Measurements from ENCODE around the gene MLEC. TPM values are rescaled to one million over a fixed set of nuclear protein-coding genes. Genes with fewer than 3 reads are reported as not detected.

The MLEC gene
- total and polyA plus RNA-seq, 9 of the 15 experiments (the other 6 are each of a cell fraction or from before 2014, with no cell fraction given): 18.5 to 108 (median 57.8) TPM

DNA sequence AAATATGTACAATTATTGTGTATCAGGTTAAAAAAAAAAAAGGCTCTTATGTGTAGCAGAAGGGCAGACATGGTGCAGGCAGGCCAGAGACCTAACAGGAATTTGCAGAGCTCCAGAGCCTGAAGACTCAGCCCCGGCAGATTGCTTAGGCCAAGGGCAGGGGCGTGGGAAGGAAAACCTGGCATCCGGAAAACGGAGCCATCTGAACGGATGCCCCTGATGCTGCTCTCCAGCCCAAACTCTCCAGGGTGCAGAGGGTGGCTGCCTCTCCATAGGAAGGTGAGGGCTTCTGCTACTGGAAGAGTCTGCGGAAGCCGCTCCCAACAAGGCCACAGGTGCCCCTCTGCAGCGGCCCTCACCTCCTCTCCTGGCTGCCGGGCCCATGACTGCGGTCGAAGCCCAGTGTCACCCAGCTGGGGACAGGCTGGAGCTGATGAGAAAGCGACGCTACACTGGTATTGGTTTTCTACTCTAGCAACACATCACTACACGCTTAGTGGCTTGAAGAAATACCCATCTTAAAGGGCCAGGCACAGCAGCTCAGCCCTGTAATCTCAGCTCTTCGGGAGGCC, 58.1 kb downstream of the MLEC start:
- no peaks in the 10 kb centered on the region for H3K27me3 ChIP-seq (ENCODE audit: control insufficient read depth in 2 of 2, insufficient read depth in 2 of 2, low read length in 2 of 2)
- no peak overlapping the region for H2AFZ ChIP-seq (ENCODE audit: low read depth, low read length)
- 68% methylated on average over 14 of the region's 15 CpGs for WGBS (ENCODE audit: insufficient coverage, low coverage, missing lambda C conversion rate)
- intact Hi-C loops (cut with micrococcal nuclease): no loop called here
- no peak for TF ChIP-seq SRSF1 (IDR thresholded peaks at IDR 0.05; ENCODE audit: low read depth, low read length)
- no peak for TF ChIP-seq MAZ (CRISPR knock-in tag; conservative IDR thresholded peaks at IDR 0.05 in 1 of 2, IDR thresholded peaks at IDR 0.05 in 1 of 2)
- no peak for TF ChIP-seq ZNF584 (CRISPR knock-in tag; IDR thresholded peaks at IDR 0.05; ENCODE audit: low read depth)
- no peak for TF ChIP-seq ZNF561 (CRISPR knock-in tag; conservative IDR thresholded peaks at IDR 0.05)
- no peak for TF ChIP-seq ZNF76 (CRISPR knock-in tag; IDR thresholded peaks at IDR 0.05; ENCODE audit: borderline replicate concordance)
- TF ChIP-seq NFXL1 (CRISPR knock-in tag; IDR thresholded peaks at IDR 0.05): no peak
- TF ChIP-seq HDAC2 (IDR thresholded peaks at IDR 0.05): no peak
- no peak for TF ChIP-seq ZNF280B (CRISPR knock-in tag; IDR thresholded peaks at IDR 0.05)
- ChIA-PET POLR2A (no interaction called here), CTCF (ENCODE audit: low intra/inter-chr PET ratio) (no interaction called here)
- no peaks in the 10 kb centered on the region for H3K79me2 ChIP-seq (ENCODE audit: control insufficient read depth, insufficient read depth, low read length)
- H3K9ac ChIP-seq (ENCODE audit: insufficient read depth in 1 of 2, low read depth in 2 of 2, low read length in 2 of 2): peak overlapping the region in 1 of 2 experiments; percentile 4; a peak in 1 of 4 replicates
- H3K9me1 ChIP-seq (ENCODE audit: control insufficient read depth, insufficient read depth, low read length): no peaks in the 10 kb centered on the region
- no peaks in the 10 kb centered on the region for H3K9me3 ChIP-seq (replicated peaks; ENCODE audit: control insufficient read depth, insufficient read depth, low read depth, low read length)
- no peaks in the 10 kb centered on the region for H4K20me1 ChIP-seq (replicated peaks; ENCODE audit: control insufficient read depth, insufficient read depth, low read length)
- H3K36me3 ChIP-seq (ENCODE audit: control insufficient read depth, insufficient read depth, low read length): no peaks in the 10 kb centered on the region
- DNase-seq (ENCODE audit: extremely low read depth in 1 of 4, low spot score in 3 of 4) (no peak), FAIRE-seq (no peak), ATAC-seq (no peak)
- in situ Hi-C loops (cut with MboI): no loop called here
- no TSS peak for BruUV-seq (replicated peaks)
- no peak overlapping the region for H3K27ac ChIP-seq (ENCODE audit: extremely low read depth, low read depth, low read length)
- peaks cover 0 to 10% of the 10 kb centered on the region in 2 experiments; a peak in 2 of 5 replicates for H3K4me1 ChIP-seq (replicated peaks in 1 of 2; ENCODE audit: control insufficient read depth in 2 of 2, insufficient read depth in 2 of 2, low read length in 2 of 2)
- no peak overlapping the region for H3K4me3 ChIP-seq
- H3K4me2 ChIP-seq (ENCODE audit: insufficient read depth, low read length): no peak overlapping the region
